HG03060 (cell line): ENCODE data around the gene SUPT5H.

Experiments
- ATAC-seq: cut with Tn5 transposase; IDR thresholded peaks from one replicate; pipeline ENCODE4 v1.9.1; 2021; ENCODE audit warnings: low read depth, moderate number of reproducible peaks; ENCODE audit not compliant: unreplicated experiment

Gene SUPT5H

DNA sequence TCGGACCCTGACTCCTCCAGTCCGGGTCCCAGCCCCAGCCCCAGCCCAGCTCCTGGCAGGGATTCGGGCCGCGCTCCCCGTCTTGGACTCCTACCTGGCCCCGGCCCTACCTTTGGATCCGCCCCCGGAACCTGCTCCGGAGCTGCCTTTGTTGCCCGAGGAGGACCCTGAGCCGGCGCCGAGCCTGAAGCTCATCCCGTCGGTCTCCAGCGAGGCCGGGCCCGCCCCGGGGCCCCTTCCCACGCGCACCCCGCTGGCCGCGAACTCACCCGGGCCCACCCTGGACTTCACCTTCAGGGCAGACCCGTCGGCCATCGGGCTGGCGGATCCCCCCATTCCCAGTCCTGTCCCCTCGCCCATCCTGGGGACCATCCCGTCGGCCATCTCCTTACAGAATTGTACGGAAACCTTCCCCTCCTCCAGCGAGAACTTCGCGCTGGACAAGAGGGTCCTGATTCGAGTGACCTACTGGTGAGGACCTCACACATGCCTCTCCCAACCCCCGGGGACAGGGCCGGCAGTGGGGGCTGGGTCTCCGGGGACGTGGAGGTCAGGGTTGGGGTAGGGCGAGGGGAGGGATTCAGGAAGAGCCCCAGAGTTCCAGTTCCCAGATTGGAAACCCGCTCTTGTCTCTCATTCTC is 70.3 kb downstream of the SUPT5H start:
- no peak for ATAC-seq

DNA sequence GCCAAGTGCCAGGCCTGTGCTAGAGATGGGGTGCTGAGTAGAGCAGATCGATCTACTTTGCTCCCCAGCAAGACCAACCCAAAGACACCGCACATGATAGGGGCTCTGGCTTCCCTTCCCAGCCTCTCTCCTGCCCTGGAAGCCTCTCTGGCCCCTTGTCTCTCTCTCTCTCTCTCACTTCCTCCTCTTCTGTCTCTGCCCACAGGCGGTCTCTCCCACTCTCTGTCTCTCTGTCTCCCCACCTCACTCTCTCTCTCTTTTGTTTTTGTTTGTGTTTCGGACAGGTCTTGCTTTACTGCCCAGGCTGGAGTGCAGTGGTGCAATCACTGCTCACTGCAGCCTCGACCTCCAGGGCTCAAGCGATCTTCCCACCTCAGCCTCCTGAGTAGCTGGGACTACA is 70.9 kb downstream of the SUPT5H start:
- ATAC-seq = no peak

DNA sequence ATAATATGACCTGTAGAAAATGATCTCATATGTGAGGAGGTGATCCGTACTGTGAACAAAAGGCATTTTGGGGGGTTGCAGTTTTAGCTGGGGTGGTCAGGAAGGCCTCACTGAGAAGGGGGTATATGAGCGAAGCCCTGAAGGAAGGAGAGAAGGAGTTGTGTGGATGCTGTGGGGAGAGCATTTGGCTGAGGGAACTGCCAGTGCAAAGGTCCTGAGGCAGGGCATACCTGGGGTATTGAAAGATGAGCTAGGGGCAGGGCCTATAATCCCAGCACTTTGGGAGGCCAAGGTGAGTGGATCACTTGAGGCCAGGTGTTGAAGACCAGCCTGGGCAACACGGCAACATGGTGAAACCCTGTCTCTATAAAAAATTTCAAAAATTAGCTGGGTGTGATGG is 72.0 kb downstream of the SUPT5H start:
- no peak for ATAC-seq

DNA sequence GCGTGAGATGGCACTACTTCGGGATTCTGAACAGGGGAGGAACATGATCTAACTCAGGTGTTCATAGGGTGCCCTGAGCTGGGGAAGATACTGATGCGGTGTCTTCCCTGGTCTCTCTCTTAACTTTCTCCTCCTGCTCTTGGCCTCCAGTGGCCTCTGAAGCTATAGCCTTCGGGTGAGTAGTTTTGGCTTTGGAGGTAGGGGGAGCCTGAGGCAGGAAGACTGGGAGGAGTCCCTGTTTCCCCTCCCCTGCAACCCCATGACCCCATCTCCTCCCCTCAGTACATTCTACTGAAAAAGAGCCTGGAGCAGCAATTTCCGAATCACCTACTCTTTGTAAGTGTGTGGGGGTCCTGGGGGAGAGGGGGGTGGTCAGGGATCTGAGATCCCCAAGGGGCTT is 73.1 kb downstream of the SUPT5H start:
- ATAC-seq = no peak

DNA sequence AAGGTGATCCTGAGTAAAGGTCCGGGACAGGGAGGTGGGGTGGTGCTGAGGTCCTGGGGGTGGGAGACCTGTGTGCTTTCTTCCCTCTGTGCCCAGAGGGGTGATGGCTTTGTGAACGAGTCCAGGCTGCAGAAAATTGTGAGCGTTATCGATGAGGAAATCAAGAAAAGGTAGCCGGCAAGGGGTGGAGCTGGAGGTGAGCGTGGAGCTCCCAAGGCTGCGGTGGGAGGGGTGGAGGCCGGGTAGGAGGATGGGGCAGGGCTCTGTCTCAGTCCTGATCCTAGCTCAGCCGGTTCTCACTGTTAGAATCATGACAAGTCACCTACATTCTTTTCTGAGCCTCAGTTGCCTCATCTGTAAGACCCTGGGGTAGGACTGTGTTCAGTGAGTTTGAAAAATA is 73.6 kb downstream of the SUPT5H start:
- no peak for ATAC-seq

DNA sequence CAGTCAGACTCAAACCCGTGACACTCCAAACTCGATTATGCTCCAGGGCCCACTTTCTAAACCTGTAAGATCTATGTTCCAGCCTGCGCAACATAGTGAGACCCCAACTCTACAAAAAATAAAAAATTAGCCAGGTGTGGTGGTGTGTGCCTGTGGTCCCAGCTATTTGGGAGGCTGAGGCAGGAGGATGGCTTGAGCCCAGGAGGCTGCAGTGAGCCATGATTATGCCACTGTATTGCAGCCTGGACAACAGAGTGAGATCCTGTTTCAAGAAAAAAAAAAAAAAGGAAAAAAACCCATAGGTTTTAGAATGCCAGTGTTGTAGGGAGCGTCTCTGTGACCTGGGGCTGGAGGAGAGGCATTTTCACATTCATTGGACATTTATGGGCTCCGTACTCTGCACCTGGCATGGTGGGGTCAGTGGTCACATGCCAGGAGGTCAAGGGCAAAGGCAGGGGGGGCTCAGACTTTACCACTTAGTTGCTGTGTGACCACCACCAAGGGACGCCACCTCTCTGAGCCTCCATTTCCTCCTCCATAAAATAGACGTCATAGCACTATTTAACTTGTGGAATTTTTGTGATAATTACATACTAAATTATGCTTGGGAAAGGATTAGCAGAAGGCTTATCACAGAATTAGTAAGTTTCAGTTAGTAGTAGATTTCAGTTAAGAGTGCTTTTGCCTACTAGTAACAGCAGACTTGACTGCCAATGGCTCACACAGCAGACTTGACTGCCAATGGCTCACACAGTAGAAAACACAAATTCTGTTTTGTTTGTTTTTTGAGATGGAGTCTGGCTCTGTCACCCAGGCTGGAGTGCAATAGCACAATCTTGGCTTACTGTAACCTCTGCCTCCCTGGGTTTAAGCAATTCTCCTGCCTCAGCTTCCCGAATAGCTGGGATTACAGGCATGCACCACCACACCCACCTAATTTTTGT is 75.4 kb downstream of the SUPT5H start:
- ATAC-seq = no peak

DNA sequence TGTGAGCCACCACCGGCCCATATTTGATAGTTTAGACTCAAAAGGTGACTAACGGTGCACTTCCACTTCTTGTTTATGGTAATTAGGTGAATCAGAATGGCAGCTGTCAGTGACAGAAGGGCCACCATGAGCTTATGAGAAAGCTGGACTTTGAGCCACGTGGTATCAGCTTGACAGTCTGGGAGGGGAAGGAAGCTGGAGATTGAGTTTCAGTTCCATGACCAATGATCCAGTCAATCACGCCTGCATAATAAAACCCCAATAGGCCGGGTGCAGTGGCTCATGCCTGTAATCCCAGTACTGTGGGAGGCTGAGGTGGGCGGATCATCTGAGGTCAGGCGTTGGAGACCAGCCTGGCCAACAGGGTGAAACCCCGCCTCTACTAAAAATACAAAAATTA is 79.1 kb downstream of the SUPT5H start:
- no peak for ATAC-seq

DNA sequence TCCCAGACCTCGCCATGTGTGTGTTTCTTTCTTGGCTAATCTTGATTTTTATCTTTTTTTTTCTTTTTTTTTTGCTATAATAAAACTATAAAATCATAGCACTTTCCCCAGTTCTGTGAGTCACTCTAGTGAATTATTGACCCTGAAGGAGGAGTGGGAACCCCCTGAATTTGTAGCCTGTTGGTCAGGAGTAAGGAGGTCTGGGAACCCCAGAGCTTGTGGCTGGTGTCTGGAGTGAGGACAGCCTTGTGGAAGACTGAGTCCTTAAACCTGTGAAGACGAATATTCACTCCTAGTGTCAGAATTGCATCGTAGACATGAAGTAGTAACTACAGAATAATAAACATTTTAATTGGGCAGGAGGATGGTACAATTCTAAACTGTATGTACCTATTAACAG is 79.8 kb downstream of the SUPT5H start:
- ATAC-seq = no peak
